ENCODE measurements around the gene IGFALS.
A peak's percentile ranks its signal among the peaks of the same experiment; 100 is the strongest.

Gene IGFALS

GRCh38 chr16:1793578-1794220 lies at the start of gene IGFALS:
Gene IGFALS, minus strand, starts transcription at chr16:1793705. Its CDS starts 53 bp downstream, at chr16:1793652.
- no peak for DNase-seq
- intact Hi-C loops (cut with DNase I), result no loop called here

DNA sequence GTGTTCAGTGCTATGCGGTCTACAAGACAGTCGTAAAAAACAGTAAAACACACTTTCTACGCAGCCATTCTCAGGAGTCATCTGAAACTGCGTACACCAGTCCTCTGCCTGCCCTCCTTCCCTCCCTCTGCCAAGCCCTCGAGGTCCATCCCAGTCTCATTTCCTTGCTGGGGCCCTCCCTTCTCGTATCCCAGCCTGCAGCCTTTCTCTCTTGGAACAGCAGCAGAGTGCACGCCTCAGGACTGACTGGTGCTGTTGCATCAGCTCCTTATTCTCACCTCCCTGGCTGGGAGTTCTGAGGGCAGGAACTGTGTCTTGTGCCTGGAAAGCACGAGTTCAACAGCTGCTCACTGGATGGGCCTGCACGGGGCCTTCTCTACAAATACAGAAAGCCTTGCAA lies 46.0 kb upstream of the IGFALS start:
- intact Hi-C loops (cut with DNase I), result no loop called here
- DNase-seq, result no peak

DNA sequence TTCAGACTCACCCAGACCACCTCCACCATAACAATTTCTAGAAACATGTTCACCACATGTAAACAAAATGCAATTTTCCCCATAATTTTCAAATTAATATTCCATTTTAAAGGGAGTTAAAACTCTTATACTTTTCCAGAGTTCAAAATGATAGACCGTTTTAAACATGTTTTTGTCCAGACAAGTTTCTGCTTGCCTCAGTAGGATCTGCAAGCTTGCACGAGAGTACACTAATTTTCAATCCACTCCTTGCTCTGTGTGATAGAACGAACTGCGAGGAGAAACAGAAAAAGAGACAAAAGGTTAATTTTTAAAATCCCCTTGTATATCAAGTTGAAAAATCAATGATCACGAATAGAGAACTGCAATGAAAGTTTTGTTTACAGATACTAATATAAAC lies 40.6 kb upstream of the IGFALS start:
- intact Hi-C loops (cut with DNase I), result no loop called here
- DNase-seq, result no peak

- intact Hi-C loops (cut with DNase I), result no loop called here
- no peak for DNase-seq
Measured at GRCh38 chr16:1832838-1833454, 39.4 kb upstream of the IGFALS start.

DNA sequence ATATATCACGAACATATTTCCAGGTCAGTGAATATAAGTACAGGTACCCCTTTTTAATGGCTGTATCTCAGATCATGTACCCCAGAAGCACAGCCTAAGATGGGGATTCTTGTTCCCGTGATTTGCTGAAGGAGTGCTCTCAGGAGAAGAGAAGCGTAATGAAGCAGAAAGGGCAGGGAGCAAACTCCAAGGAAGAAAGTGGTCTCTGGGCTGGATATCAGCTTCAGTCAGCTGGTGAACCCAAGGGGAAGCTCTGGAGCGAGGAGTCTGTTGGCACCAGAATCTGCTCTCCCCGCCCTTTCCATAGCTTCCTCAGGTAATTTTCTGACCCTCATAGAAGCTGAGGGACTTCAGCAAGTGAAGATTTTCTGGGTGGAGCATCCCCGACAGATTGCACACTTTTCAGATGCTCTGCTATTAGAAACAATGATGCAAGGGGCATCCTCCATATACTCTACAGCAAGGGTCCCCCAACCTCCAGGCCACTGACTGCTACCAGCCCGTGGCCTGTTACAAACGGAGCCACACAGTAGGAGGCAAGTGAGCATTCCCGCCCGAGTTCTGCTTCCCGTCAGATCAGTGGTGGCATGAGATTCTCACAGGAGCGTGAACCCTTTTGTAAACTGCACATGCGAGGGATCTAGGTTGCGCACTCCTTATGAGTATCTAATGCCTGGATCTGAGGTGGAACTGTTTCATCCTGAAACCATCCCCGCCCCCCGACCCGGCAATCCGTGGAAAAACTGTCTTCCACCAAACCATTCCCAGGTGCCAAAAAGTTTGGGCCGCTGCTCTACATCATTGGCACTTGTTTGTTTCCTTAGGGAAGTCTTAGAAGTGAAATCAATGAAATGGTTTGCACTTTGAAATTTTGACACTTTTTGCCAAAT lies 37.9 kb upstream of the IGFALS start:
- DNase-seq, result no peak
- intact Hi-C loops (cut with DNase I), result no loop called here

DNA sequence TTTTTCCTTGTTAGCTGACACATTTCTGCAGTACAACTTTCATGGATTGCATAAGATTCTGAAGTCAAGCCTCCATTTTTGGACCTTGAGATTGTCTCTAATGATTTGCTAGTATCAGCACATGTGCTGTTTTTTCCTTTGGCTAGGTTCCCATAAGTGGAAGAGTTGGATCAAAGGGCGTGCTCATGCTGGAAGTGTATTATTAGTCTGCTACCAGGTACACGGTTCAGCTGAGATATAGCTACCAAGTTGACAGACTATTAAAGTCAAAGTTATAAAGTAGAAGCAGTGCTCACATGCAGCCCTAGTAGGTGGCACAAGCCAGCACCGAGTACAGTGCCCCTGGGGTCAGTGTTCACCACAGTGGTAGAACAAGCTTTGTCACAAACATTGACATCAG lies 36.7 kb upstream of the IGFALS start:
- intact Hi-C loops (cut with DNase I), result no loop called here

DNA sequence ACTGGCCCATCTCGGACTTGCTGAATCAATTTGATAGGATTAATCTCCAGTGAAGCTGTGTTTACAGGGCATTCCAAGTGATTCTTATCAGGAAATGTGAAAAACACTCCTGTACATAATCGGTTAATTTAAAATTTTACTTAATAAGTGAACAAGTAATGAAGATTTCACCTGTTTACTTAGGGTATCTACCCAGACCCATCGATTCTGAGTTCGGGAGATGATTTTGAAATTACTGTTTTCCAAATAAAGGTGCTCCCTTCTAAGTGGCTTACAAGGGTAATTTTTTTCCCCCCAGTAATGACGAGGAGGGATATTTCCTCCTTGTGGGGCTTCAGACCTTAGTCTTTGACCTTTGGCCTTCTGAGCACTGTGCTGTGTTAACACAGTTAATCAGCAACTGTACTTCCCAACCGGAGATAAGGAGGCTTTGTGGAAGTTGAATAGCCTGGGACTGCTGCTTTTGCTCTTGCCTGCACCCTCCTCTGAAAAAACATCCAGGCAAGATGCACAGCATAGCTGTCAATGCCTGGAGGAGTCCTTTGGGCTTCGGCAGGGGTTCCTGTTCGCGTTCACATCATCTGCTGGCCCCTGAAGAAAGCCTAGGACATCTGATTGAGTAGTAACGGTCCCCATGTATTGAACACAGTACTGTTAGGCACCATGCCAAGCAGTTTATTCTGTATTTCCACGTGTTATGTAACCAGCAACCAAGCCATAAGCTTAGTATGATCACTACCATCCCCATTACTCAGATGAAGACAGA lies 35.3 kb upstream of the IGFALS start:
- intact Hi-C loops (cut with DNase I), result no loop called here
- DNase-seq, result no peak

More for the DNA sequence above, 36.7 kb upstream of the IGFALS start:
- DNase-seq, result no peak

DNA sequence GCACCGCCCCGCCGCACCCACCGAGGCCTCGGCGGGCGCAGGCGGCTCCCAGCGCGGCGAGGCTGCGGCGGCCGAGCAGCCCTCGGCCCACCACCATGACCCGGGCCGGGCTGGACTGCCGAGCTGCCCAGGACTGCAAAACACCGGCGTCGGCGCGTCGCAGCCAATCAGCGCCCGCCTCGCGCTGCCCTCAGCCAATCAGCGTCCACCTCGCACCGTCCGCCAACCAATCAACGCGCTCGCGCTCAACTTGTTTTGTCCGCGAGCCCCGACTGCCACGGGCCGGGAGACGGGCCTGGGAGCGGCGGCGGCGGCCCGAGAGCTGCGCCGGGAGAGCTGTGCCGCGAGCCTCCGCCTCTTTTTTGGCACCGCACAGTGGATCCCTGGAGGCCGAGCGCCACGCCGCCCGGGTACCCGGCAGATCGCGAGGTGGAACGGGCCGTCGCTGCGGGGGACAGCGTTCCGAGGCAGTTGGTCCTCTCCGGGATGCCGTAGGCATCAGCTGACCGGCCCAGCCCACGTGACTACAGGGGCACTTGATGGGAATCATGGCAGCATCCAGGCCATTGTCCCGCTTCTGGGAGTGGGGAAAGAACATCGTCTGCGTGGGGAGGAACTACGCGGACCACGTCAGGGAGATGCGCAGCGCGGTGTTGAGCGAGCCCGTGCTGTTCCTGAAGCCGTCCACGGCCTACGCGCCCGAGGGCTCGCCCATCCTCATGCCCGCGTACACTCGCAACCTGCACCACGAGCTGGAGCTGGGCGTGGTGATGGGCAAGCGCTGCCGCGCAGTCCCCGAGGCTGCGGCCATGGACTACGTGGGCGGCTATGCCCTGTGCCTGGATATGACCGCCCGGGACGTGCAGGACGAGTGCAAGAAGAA lies 33.4 kb upstream of the IGFALS start, which contains the start of the genes FAHD1 and HAGH:
Gene FAHD1, plus strand, starts transcription at position 516 of the 883 bp plus-strand sequence. Its CDS starts 33 bp downstream, at position 549.
Gene HAGH, minus strand, starts transcription at position 135 of the 883 bp plus-strand sequence. Its CDS starts 38 bp downstream, at position 97.
- intact Hi-C loops (cut with DNase I), result no loop called here
- DNase-seq, result peak; percentile 88 to 99 (median 96)

GRCh38 chr16:1825864-1826690 lies 32.6 kb upstream of the IGFALS start:
- DNase-seq, result peak in 18 of 42 donors; percentile 7 to 75 (median 57)
- intact Hi-C loops (cut with DNase I), result no loop called here

DNA sequence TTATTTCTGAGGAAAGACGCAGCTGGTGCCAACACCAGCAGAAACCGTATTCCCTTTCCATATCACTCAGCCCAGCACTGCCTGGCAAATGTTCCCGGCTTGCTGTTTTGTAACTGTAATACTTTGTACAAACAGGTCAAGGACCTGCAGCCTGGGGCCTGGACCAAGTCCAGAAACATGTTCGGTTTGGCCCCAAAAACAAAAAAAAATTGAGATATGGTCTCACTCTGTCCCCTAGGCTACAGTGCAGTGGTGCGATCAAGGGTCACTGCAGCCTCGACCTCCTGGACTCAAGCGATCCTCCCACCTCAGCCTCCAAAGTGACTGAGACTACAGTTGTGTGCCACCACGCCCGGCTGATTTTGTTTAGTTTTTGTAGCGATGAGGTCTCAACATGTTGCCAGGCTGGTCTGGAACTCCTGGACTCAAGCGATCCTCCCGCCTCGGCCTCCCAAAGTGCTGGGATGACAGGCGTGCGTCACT lies 31.9 kb upstream of the IGFALS start:
- peak in 2 of 42 donors; percentile 6 to 18 for DNase-seq
- intact Hi-C loops (cut with DNase I), result no loop called here

GRCh38 chr16:1823821-1824220 lies 30.3 kb upstream of the IGFALS start:
- DNase-seq, result peak in 24 of 42 donors; percentile 2 to 69 (median 28)
- intact Hi-C loops (cut with DNase I), result no loop called here

DNA sequence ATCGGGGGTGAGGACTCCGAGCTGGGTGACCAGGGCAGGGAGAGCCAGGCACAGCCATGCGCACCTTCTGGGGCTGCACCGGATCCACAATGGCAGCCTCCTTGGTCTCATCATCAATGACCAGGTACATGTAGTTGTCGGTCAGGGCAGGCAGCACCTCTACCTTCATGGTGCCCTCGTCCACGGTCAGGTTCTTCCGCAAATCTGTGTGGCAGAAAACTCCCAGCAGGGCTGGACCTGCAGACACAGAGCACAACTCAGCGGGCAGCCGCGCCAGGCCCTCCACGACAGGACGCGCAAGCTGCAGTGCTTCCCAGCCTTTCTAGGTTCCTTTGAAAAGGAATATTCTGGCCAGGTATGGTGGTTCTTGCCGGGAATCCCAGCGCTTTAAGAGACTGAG lies 29.3 kb upstream of the IGFALS start:
- intact Hi-C loops (cut with DNase I), result no loop called here
- peak in 1 of 42 donors; percentile 23 for DNase-seq

DNA sequence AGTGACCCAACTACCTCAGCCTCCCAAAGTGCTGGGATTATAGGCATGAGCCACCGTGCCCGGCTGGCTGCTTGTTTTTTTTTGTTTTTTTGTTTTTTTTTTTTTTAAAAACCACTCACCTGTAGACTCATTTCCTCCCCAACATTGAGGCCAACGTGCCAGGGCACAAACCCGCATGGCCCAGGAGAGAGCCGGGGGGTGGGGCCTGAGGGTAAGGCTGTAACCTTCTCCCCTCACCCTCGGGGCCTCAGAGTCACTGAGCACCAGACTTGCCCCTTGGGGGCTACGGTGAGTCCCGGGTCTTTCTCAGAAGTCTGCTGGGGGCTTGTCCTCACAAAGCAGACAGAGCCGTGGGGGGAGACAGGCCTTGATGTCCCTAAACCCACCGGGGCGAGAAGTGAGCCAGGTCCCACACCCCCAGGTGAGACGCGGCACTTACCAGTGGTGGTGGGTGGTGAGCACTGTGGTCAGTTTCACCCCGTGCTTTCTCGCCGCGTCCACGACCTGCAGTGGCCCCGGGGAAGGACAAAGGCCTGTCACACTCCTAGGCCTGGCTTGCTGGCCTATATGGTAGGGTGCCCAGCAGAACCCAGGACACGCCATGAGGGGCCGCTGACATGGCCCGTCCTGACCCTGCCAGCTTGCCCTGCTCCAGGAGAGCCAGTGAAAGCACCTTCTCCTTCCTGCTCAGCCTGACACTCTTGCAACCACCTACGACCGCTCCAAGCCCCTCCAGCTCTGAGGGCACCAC lies 28.5 kb upstream of the IGFALS start:
- intact Hi-C loops (cut with DNase I), result no loop called here

DNA sequence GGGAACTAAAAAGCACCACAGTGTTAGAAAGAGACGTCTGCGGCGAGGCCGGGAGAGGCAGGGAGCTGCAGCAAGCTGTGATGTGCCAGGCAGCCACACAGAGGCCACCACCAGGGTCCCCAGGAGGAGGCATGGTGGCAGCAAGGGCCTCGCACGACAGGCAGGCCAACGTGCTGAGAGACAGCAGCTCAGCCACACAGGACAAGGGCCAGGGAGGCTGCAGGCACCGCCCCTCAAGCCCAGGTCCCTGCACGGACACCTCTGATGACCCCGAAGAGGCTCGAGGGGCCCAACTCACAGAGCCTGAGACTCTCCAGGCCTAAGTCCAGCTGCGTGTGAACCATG lies 27.4 kb upstream of the IGFALS start:
- intact Hi-C loops (cut with DNase I), result no loop called here
- no peak for DNase-seq

More for the DNA sequence above, 28.5 kb upstream of the IGFALS start:
- peak in 1 of 42 donors; percentile 5 for DNase-seq

- intact Hi-C loops (cut with DNase I), result no loop called here
- peak in 2 of 42 donors; percentile 16 to 18 for DNase-seq
Measured at GRCh38 chr16:1820096-1820945, 26.8 kb upstream of the IGFALS start.
